Mesenchymal stem cell (in vitro differentiated cells and primary cell): ENCODE data around the gene MBOAT7.

Experiments
- DNase-seq: peaks from one replicate; pipeline ENCODE4 v3.0.0-alpha.2; 2013
- H2AFZ ChIP-seq: one replicate; pipeline ENCODE4 v1.6.1; 2013; ENCODE audit warnings: low read depth, mild to moderate bottlenecking, control low read depth, inconsistent platforms, low read length, moderate library complexity
- H2AK5ac ChIP-seq: 2 replicates; pipeline ENCODE4 v1.6.1; 2013; ENCODE audit warnings: low read length, moderate library complexity, mild to moderate bottlenecking, inconsistent platforms; ENCODE audit not compliant: severe bottlenecking
- H2BK120ac ChIP-seq: one replicate; pipeline ENCODE4 v1.6.1; 2013; ENCODE audit warnings: low read depth, mild to moderate bottlenecking, inconsistent platforms, low read length, moderate library complexity
- H2BK12ac ChIP-seq, 2 experiments: one replicate each; pipeline ENCODE4 v1.6.1; 2013; ENCODE audit warnings: inconsistent platforms in 2 of 2, low read length in 2 of 2, mild to moderate bottlenecking in 2 of 2, moderate library complexity in 2 of 2, control low read depth in 1 of 2
- H2BK15ac ChIP-seq: one replicate; pipeline ENCODE4 v1.6.1; 2013; ENCODE audit warnings: mild to moderate bottlenecking, low read depth, inconsistent platforms; ENCODE audit not compliant: poor library complexity, severe bottlenecking
- H2BK5ac ChIP-seq: 2 replicates; pipeline ENCODE4 v1.6.1; 2013; ENCODE audit warnings: low read depth, mild to moderate bottlenecking, low read length, control low read depth, inconsistent platforms; ENCODE audit not compliant: poor library complexity, severe bottlenecking
- H3K14ac ChIP-seq, 2 experiments: one replicate each; pipeline ENCODE4 v1.6.1; 2013; ENCODE audit warnings: inconsistent platforms in 2 of 2, low read length in 2 of 2, control low read depth in 1 of 2, mild to moderate bottlenecking in 1 of 2, moderate library complexity in 1 of 2
- H3K18ac ChIP-seq, 2 experiments: one replicate each; pipeline ENCODE4 v1.6.1; 2013; ENCODE audit warnings: inconsistent platforms in 2 of 2, low read length in 2 of 2, control low read depth in 1 of 2, low read depth in 1 of 2, mild to moderate bottlenecking in 1 of 2
- H3K23ac ChIP-seq, 2 experiments: one replicate each; pipeline ENCODE4 v1.6.1; 2013; ENCODE audit warnings: inconsistent platforms in 2 of 2, low read length in 2 of 2, mild to moderate bottlenecking in 2 of 2, moderate library complexity in 2 of 2, control low read depth in 1 of 2
- H3K27ac ChIP-seq: 2 replicates; pipeline ENCODE4 v1.5.1; 2013; ENCODE audit warnings: mild to moderate bottlenecking, moderate library complexity, low read length, control low read depth, inconsistent platforms; ENCODE audit not compliant: poor library complexity, severe bottlenecking
- H3K27me3 ChIP-seq, 2 experiments: 2 replicates each; pipeline versions ENCODE4 v1.6.1 to v1.7.0; 2013; ENCODE audit warnings: low read length in 2 of 2, mild to moderate bottlenecking in 2 of 2, moderate library complexity in 2 of 2, control low read depth in 1 of 2, inconsistent platforms in 1 of 2; ENCODE audit not compliant: control insufficient read depth in 1 of 2, insufficient read depth in 1 of 2
- H3K36me3 ChIP-seq, 2 experiments: 2 replicates each; pipeline versions ENCODE4 v1.6.1 to v1.7.0; 2013; ENCODE audit warnings: low read length in 2 of 2, control low read depth in 1 of 2, inconsistent platforms in 1 of 2, low read depth in 1 of 2, mild to moderate bottlenecking in 1 of 2; ENCODE audit not compliant: insufficient read depth in 2 of 2, control insufficient read depth in 1 of 2
- H3K4ac ChIP-seq, 2 experiments: one replicate each; pipeline ENCODE4 v1.6.1; 2013; ENCODE audit warnings: inconsistent platforms in 2 of 2, low read length in 2 of 2, mild to moderate bottlenecking in 2 of 2, moderate library complexity in 2 of 2, control low read depth in 1 of 2, low read depth in 1 of 2
- H3K4me1 ChIP-seq: 2 replicates; pipeline ENCODE4 v1.6.1; 2013; ENCODE audit warnings: low read depth, low read length, control low read depth; ENCODE audit not compliant: control insufficient read depth, insufficient read depth
- H3K4me2 ChIP-seq: 2 replicates; pipeline ENCODE4 v1.6.1; 2013; ENCODE audit warnings: low read length, mild to moderate bottlenecking, inconsistent platforms; ENCODE audit not compliant: poor library complexity, severe bottlenecking
- H3K4me3 ChIP-seq, 2 experiments: 2 replicates each; pipeline versions ENCODE4 v1.5.1 to v1.7.0; 2013; ENCODE audit warnings: low read length in 2 of 2, mild to moderate bottlenecking in 2 of 2, control low read depth in 1 of 2, low read depth in 1 of 2; ENCODE audit not compliant: insufficient read depth in 1 of 2
- H3K79me1 ChIP-seq: replicated peaks from 2 replicates; pipeline ENCODE4 v1.6.1; 2013; ENCODE audit warnings: mild to moderate bottlenecking, control low read depth, low read length, inconsistent platforms; ENCODE audit not compliant: poor library complexity, severe bottlenecking
- H3K9ac ChIP-seq: 2 replicates; pipeline ENCODE4 v1.7.0; 2013; ENCODE audit warnings: mild to moderate bottlenecking, low read length, moderate library complexity
- H3K9me3 ChIP-seq: 2 replicates; pipeline ENCODE4 v1.7.0; 2013; ENCODE audit warnings: mild to moderate bottlenecking, low read length; ENCODE audit not compliant: control insufficient read depth
- H4K8ac ChIP-seq: one replicate; pipeline ENCODE4 v1.6.1; 2013; ENCODE audit warnings: inconsistent platforms, mild to moderate bottlenecking, low read length, moderate library complexity
- H4K91ac ChIP-seq: one replicate; pipeline ENCODE4 v1.6.1; 2013; ENCODE audit warnings: mild to moderate bottlenecking, low read length, inconsistent platforms
- WGBS: methylation state at CpG from one replicate; pipeline ENCODE4 v1.1.7; 2013; ENCODE audit warnings: mixed read lengths; 5-methylcytosine and 5-hydroxymethylcytosine counted together

Gene MBOAT7

DNA sequence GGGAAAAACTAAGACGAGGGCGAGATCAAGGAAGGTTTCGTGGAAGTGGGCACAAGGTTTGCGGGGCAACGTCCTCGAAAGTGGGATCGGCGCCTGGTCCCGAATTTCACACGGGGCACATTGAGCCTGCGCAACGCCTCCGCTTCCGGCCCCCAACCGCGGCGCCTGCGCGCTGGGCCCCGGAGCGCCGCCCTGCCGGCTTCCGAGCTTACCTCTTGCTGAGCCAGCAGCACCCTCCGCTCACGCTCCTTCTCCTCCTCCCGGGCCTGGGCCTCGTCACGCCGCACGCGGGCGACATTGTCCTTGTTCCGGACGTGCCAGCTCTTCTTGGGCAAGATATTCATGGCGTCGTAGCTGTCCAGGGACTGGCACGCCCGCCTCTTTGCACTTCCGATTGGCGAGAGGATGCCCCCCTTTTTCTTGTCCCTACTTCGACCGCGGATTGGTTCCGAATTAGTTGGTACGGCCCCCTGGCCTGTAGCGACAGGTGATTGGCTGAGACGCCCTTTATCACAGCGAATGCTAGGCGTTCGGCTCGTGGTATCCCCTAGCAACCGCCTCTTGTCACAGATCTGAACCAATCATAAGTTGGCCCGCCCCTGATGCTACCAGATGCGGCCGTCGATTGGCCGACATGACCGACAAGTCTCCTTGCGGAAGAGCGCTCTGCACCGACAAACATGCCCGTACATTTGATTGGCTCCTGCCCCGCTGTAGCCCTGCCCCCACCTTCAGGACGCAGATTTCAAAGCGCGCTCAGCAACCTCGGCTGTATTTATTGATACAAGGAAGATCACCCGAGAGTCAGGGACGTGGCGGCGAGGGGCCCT, 29.8 kb downstream of the MBOAT7 start, which contains the start of gene LENG1:
LENG1 (minus strand) TSS at position 370 of the 830 bp plus-strand sequence; CDS start at position 344, 26 bp downstream.
- H3K9ac ChIP-seq = peak within 1 kb of the TSS; percentile 94
- H3K79me1 ChIP-seq = peaks cover 37% of the 10 kb centered on the region
- peak within 1 kb of the TSS; percentile 86 to 97 for H3K4ac ChIP-seq

GRCh38 chr19:54158812-54159351, 30.5 kb downstream of the MBOAT7 start:
- Histone ChIP-seq H3K18ac (peak overlapping the region; percentile 85 to 97), H2BK5ac (no peak overlapping the region), H2BK12ac (peak overlapping the region in 1 of 2 experiments; percentile 51), H3K9ac (peak overlapping the region; percentile 94), H3K23ac (no peak overlapping the region), H3K36me3 (peaks cover 40 to 41% of the 10 kb centered on the region in 2 experiments), H3K27me3 (no peaks in the 10 kb centered on the region), H4K8ac (no peak overlapping the region), H2AK5ac (peak overlapping the region; percentile 1), H4K91ac (peak overlapping the region; percentile 52), H3K4me1 (peaks cover 19% of the 10 kb centered on the region), H2BK120ac (no peak overlapping the region), H3K79me1 (peaks cover 37% of the 10 kb centered on the region), H2BK15ac (no peak overlapping the region), H3K4me3 (peak overlapping the region; percentile 91 to 92), H3K27ac (peak overlapping the region; percentile 72), H3K4ac (peak overlapping the region in 1 of 2 experiments; percentile 60), H2AFZ (peak overlapping the region; percentile 29), H3K9me3 (no peaks in the 10 kb centered on the region), H3K4me2 (peak overlapping the region; percentile 78), H3K14ac (peak overlapping the region in 1 of 2 experiments; percentile 76)
- WGBS = 35% methylated on average over 15 of the region's 19 CpGs
- peak; percentile 39 for DNase-seq

More for the DNA sequence above, 29.8 kb downstream of the MBOAT7 start, which contains the start of gene LENG1:
- Histone ChIP-seq H3K4me1 (peaks cover 23% of the 10 kb centered on the region), H2BK12ac (peak within 1 kb of the TSS in 1 of 2 experiments; percentile 92), H4K8ac (peak within 1 kb of the TSS; percentile 86), H2AK5ac (peak within 1 kb of the TSS; percentile 1), H2AFZ (peak within 1 kb of the TSS; percentile 81), H2BK120ac (peak within 1 kb of the TSS; percentile 75), H3K18ac (peak within 1 kb of the TSS; percentile 97 to 99), H3K27me3 (peaks cover 0 to 2% of the 10 kb centered on the region in 2 experiments), H3K36me3 (peaks cover 33 to 38% of the 10 kb centered on the region in 2 experiments), H4K91ac (peak within 1 kb of the TSS; percentile 96), H3K9me3 (no peaks in the 10 kb centered on the region), H3K27ac (peak within 1 kb of the TSS; percentile 98), H3K14ac (peak within 1 kb of the TSS in 1 of 2 experiments; percentile 99), H3K23ac (peak within 1 kb of the TSS in 1 of 2 experiments; percentile 98), H3K4me3 (peak within 1 kb of the TSS; percentile 91 to 92), H2BK5ac (peak within 1 kb of the TSS; percentile 94), H3K4me2 (peak within 1 kb of the TSS; percentile 89), H2BK15ac (peak within 1 kb of the TSS; percentile 75)
- DNase-seq = peak; percentile 100
- under 1% methylated on average over 72 of the region's 72 CpGs for WGBS

DNA sequence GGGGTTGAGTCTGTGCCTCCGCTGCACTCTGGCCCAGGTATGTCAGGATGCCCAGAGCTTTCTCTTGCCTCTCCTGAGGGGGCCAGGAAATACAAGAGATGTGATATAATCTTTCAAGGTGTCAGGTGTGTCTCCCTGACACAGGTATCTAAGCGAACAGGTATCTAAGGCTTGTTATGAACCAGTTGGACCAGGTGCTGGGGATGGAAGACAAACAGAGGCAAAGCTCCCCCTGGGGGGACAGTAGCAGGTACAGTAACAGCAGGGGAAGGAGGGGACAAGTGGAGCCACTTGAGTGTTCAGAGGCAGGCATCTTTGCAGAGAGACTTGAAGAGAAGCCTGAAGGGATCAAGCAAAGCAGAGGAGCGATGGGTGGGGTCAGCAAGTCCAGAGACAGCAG, 32.4 kb downstream of the MBOAT7 start:
- H3K4me2 ChIP-seq = no peak overlapping the region
- 96% methylated on average over 3 of the region's 3 CpGs for WGBS
- no peak overlapping the region for H2BK120ac ChIP-seq
- H2BK5ac ChIP-seq = no peak overlapping the region
- no peak overlapping the region for H3K9ac ChIP-seq
- no peak overlapping the region for H3K27ac ChIP-seq
- H3K18ac ChIP-seq = no peak overlapping the region
- peaks cover 58 to 61% of the 10 kb centered on the region in 2 experiments for H3K36me3 ChIP-seq
- H3K79me1 ChIP-seq = peaks cover 46% of the 10 kb centered on the region
- no peak overlapping the region for H3K4me3 ChIP-seq
- no peak overlapping the region for H3K23ac ChIP-seq
- no peak for DNase-seq
- H3K27me3 ChIP-seq = no peaks in the 10 kb centered on the region
- H3K4ac ChIP-seq = no peak overlapping the region
- H2AFZ ChIP-seq = no peak overlapping the region
- no peak overlapping the region for H2BK15ac ChIP-seq
- peaks cover 19% of the 10 kb centered on the region for H3K4me1 ChIP-seq
- no peak overlapping the region for H2AK5ac ChIP-seq
- no peaks in the 10 kb centered on the region for H3K9me3 ChIP-seq
- peak overlapping the region; percentile 24 for H4K8ac ChIP-seq
- H4K91ac ChIP-seq = no peak overlapping the region
- no peak overlapping the region for H2BK12ac ChIP-seq
- H3K14ac ChIP-seq = no peak overlapping the region

- no peak overlapping the region for H3K4ac ChIP-seq
- H2AK5ac ChIP-seq = no peak overlapping the region
- H3K4me1 ChIP-seq = peaks cover 19% of the 10 kb centered on the region
- H3K36me3 ChIP-seq = peaks cover 63 to 65% of the 10 kb centered on the region in 2 experiments
- no peak overlapping the region for H2BK120ac ChIP-seq
- H3K27me3 ChIP-seq = no peaks in the 10 kb centered on the region
- H3K18ac ChIP-seq = no peak overlapping the region
- no peak overlapping the region for H4K8ac ChIP-seq
- no peaks in the 10 kb centered on the region for H3K9me3 ChIP-seq
- no peak overlapping the region for H3K23ac ChIP-seq
- H3K4me3 ChIP-seq = no peak overlapping the region
- no peak overlapping the region for H2BK5ac ChIP-seq
- H3K9ac ChIP-seq = no peak overlapping the region
- H3K14ac ChIP-seq = no peak overlapping the region
- no peak overlapping the region for H3K4me2 ChIP-seq
- no peak overlapping the region for H3K27ac ChIP-seq
- H4K91ac ChIP-seq = no peak overlapping the region
- peaks cover 45% of the 10 kb centered on the region for H3K79me1 ChIP-seq
- H2AFZ ChIP-seq = no peak overlapping the region
- no peak overlapping the region for H2BK12ac ChIP-seq
- 91% methylated on average over 11 of the region's 11 CpGs for WGBS
- no peak for DNase-seq
- no peak overlapping the region for H2BK15ac ChIP-seq
Measured at GRCh38 chr19:54156490-54156889, 32.9 kb downstream of the MBOAT7 start.
